Measurements from ENCODE around the gene CYS1. TPM values are rescaled to one million over a fixed set of nuclear protein-coding genes. Genes with fewer than 3 reads are reported as not detected.
A peak's percentile ranks its signal among the peaks of the same experiment; 100 is the strongest.
"Not testable (repeated sequence)": the region's sequence is repeated elsewhere in the genome, so short reads cannot be mapped to it uniquely, and the experiment has no call there.

CYS1 gene
- total RNA-seq, 1 donor from 2014 or later: 0.80 TPM

- no peak for DNase-seq (ENCODE audit: low spot score)
Measured at GRCh38 chr2:10014418-10015190, 65.6 kb downstream of the CYS1 start.

GRCh38 chr2:10013651-10014417 is 66.4 kb downstream of the CYS1 start:
- not testable (repeated sequence) for DNase-seq (ENCODE audit: low spot score)

- no peak for DNase-seq (ENCODE audit: low spot score)
Measured at GRCh38 chr2:10012963-10013461, 67.2 kb downstream of the CYS1 start.

- not testable (repeated sequence) for DNase-seq (ENCODE audit: low spot score)
Measured at GRCh38 chr2:10012366-10012962, 67.7 kb downstream of the CYS1 start.

- DNase-seq (ENCODE audit: low spot score): not testable (repeated sequence)
Measured at GRCh38 chr2:10011606-10012325, 68.4 kb downstream of the CYS1 start.

GRCh38 chr2:10010861-10011605 is 69.2 kb downstream of the CYS1 start:
- not testable (repeated sequence) for DNase-seq (ENCODE audit: low spot score)

GRCh38 chr2:10009811-10010781 is 70.1 kb downstream of the CYS1 start:
- DNase-seq (ENCODE audit: low spot score): no peak

- DNase-seq (ENCODE audit: low spot score): no peak
Measured at GRCh38 chr2:10009271-10009810, 70.9 kb downstream of the CYS1 start.

GRCh38 chr2:10008809-10009176 is 71.4 kb downstream of the CYS1 start:
- DNase-seq (ENCODE audit: low spot score): no peak

GRCh38 chr2:10007921-10008808 is 72.0 kb downstream of the CYS1 start:
- peak; percentile 84 for DNase-seq (ENCODE audit: low spot score)

- DNase-seq (ENCODE audit: low spot score): peak; percentile 60
Measured at GRCh38 chr2:10007435-10007834, 72.8 kb downstream of the CYS1 start.

Other genes starting within 250 kb of the CYS1 start
- gene TAF1B, start 236.9 kb downstream of the CYS1 start, total RNA-seq: 31.2 TPM
- gene GRHL1, start 128.7 kb downstream of the CYS1 start, total RNA-seq: 18.0 TPM
- 66.7 TPM for gene KLF11, start 36.9 kb downstream of the CYS1 start, total RNA-seq
- 0.22 TPM for gene RRM2, start 42.3 kb upstream of the CYS1 start, total RNA-seq
- gene HPCAL1, start 222.5 kb upstream of the CYS1 start, total RNA-seq: 45.3 TPM

Data from mesenteric fat pad (tissue), 1 donor.